ENCODE results near the gene CHID1. TPM values are rescaled to one million over a fixed set of nuclear protein-coding genes. Genes with fewer than 3 reads are reported as not detected.
A peak's percentile ranks its signal among the peaks of the same experiment; 100 is the strongest.

The CHID1 gene
- total RNA-seq, 3 donors from 2014 or later = 52.3 to 64.3 (median 55.3) TPM

DNA sequence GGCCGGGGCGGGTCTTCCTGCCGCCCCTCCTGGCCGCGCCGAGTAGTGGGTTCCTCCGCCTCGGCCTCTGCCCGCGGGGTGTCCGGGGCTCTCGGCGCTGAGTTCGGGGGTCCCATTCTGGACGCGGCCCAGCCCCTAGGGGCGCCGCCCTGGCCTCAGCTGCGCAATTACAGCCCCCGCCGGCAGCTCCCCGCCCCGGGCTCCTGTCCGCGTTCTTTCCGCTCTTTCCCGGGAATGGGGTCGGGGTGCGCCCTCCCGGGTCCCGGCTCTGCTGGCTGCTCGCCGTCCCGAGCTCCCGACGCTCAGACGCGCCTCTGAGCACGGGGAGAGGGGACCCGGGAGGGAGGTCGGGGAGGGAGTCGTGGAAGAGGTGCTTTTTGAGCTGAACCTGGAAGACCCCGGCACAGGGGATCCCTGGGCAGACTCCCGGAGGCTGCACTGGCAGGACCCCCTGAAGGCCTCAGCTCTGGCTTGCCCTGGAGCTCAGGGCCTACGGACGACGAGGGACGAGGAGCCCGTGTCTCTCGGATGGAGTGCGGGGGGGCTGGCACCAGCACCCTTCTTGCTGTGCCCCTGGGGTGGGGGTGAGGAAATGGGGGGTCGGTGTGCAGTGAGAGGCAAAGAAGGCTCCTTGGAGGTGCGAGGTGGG lies 67.4 kb downstream of the CHID1 start:
- ATAC-seq = no peak
- intact Hi-C loops (cut with DNase I, micrococcal nuclease) = no loop called here
- Histone ChIP-seq H3K36me3 (ENCODE audit: low read depth) (no peaks in the 10 kb centered on the region), H3K4me3 (peak overlapping the region; percentile 90), H3K4me1 (ENCODE audit: low read depth) (peaks cover 42% of the 10 kb centered on the region), H3K9me3 (no peaks in the 10 kb centered on the region)
- peak in 2 of 3 donors; percentile 56 to 71 for DNase-seq
- TF ChIP-seq, protein P1, sequence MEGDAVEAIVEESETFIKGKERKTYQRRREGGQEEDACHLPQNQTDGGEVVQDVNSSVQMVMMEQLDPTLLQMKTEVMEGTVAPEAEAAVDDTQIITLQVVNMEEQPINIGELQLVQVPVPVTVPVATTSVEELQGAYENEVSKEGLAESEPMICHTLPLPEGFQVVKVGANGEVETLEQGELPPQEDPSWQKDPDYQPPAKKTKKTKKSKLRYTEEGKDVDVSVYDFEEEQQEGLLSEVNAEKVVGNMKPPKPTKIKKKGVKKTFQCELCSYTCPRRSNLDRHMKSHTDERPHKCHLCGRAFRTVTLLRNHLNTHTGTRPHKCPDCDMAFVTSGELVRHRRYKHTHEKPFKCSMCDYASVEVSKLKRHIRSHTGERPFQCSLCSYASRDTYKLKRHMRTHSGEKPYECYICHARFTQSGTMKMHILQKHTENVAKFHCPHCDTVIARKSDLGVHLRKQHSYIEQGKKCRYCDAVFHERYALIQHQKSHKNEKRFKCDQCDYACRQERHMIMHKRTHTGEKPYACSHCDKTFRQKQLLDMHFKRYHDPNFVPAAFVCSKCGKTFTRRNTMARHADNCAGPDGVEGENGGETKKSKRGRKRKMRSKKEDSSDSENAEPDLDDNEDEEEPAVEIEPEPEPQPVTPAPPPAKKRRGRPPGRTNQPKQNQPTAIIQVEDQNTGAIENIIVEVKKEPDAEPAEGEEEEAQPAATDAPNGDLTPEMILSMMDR (IDR thresholded peaks at IDR 0.05) = no peak

DNA sequence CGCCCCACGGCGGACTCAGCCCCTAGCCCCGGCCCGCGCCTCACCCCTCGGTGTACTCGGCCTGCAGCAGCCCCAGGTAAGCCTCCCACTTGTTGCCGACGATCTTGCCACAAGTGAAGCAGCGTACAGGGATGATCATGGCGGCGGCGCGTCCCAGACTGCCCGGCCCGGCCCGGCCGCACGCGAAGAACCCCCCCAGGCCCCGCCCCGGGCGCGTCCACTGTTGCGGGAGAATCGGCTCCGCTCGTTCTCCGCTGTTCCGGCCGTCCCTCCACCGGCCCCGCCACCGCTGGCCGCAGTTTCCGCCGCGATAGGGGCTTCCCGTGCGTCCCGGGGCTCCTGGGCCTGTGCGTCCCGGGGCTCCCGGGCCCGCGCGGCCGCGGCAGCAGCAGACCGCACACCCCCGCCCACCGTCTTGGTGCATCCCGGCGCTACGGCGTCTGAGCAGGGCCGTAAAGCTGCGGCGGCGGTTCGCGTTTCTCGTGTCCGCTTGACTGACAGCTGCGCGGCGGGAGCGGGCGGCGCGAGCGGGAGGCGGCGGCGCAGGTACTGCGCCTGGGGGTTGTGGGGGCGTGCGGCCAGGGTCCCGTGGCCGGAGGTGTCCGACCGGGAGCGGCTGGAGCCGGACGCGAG lies 68.1 kb downstream of the CHID1 start, which contains the start of the genes POLR2L and TSPAN4:
Gene POLR2L (minus strand): TSS at position 160 of the 633 bp plus-strand sequence. CDS start 21 bp downstream, at position 139.
Gene TSPAN4 (plus strand): TSS at position 483 of the 633 bp plus-strand sequence. CDS start 7,453 bp downstream, outside the sequence.
- H3K4me1 ChIP-seq (ENCODE audit: low read depth) = peaks cover 49% of the 10 kb centered on the region
- H3K36me3 ChIP-seq (ENCODE audit: low read depth) = no peaks in the 10 kb centered on the region
- intact Hi-C loops (cut with DNase I, micrococcal nuclease) = no loop called here
- DNase-seq (peak; percentile 92 to 95 (median 93)), ATAC-seq (peak; percentile 78)
- TF ChIP-seq, protein P1 (IDR thresholded peaks at IDR 0.05) = no peak
- H3K9me3 ChIP-seq = no peaks in the 10 kb centered on the region
- peak within 1 kb of the TSS; percentile 90 for H3K4me3 ChIP-seq

DNA sequence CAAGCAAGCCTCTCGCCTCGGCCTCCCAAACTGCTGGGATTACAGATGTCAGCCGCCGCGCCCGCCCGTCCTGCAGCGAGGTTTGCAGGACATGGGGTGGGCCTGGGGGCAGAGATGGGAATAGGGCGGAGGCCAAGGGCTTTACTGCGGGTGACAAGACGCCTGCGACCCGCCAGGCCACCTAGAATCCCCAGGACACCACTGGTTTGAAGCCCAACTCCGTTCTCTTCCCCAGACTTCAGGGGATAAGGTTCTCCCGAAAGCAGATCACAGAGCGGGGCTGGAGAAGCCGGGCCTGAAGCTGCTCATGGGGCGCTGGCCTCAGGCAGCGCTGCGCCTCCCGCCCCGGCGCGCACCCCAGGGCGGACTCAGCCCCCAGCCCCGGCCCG lies 68.6 kb downstream of the CHID1 start:
- peaks cover 50% of the 10 kb centered on the region for H3K4me1 ChIP-seq (ENCODE audit: low read depth)
- ATAC-seq (peak; percentile 32), DNase-seq (peak in 1 of 3 donors; percentile 58)
- TF ChIP-seq, protein P1 (IDR thresholded peaks at IDR 0.05) = no peak
- peak overlapping the region; percentile 90 for H3K4me3 ChIP-seq
- intact Hi-C loops (cut with DNase I, micrococcal nuclease) = no loop called here
- H3K9me3 ChIP-seq = no peaks in the 10 kb centered on the region
- H3K36me3 ChIP-seq (ENCODE audit: low read depth) = no peaks in the 10 kb centered on the region

DNA sequence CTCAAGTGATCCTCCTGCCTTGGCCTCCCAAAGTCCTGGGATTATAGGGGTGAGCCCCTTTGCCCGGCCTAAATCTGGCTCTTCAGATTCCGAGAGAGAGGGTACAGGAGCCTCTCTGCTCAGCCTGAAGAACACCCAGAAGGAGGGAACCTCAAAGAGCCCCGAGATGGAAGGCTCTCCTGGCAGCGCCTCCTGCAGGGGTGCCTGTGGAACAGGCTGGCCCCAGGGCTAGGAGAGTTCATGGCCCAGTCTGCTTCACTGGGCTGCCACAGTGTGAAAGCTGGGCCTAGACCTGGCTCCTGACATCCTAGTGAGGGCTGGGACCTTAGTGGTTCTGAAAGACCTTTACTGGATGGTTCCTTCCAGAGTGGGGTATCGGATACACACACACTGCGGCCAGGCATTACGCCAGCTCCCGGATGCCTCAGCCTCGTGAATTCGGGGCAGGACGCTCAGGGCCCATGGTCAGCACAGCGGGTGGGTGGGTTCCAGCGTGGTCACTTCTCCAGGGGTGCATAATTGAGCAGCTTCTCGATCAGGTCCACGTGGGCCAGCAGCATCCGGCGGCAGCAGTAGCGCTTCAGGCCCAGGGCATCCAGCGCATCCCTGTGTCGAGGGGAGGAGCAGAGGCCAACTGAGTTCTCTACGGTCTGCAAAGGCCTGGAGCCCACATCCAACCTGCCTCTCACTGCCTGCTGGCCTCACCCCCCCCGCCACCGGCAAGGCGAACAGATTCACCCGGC lies 70.6 kb downstream of the CHID1 start:
- H3K4me3 ChIP-seq = no peak overlapping the region

DNA sequence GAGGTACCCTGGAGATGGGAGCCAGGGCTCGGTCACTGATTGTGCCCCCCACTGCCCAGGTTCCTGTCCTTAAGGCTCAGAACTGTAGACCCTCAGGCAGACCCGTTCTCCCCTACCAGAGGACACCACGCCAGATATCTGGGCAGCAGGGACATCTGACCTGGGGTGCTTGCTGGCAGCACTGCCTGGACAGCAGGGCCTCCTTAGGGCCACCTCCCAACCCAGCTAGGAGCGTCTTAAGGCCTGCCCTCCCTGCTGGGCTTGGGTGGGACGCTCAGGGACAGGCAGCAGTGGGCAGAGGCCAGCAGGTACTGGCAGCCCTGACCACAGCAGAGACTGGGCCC lies 71.4 kb downstream of the CHID1 start:
- ATAC-seq = no peak
- Histone ChIP-seq H3K4me1 (ENCODE audit: low read depth) (peaks cover 49% of the 10 kb centered on the region), H3K36me3 (ENCODE audit: low read depth) (no peaks in the 10 kb centered on the region), H3K4me3 (no peak overlapping the region), H3K9me3 (no peaks in the 10 kb centered on the region)
- TF ChIP-seq, protein P1 (IDR thresholded peaks at IDR 0.05) = no peak
- DNase-seq = no peak
- intact Hi-C loops (cut with DNase I, micrococcal nuclease) = no loop called here

More for the DNA sequence above, 70.6 kb downstream of the CHID1 start:
- intact Hi-C loops (cut with DNase I, micrococcal nuclease) = no loop called here
- H3K4me1 ChIP-seq (ENCODE audit: low read depth) = peaks cover 53% of the 10 kb centered on the region
- TF ChIP-seq, protein P1 (IDR thresholded peaks at IDR 0.05) = no peak
- DNase-seq = no peak
- H3K36me3 ChIP-seq (ENCODE audit: low read depth) = no peaks in the 10 kb centered on the region
- ATAC-seq = no peak
- H3K9me3 ChIP-seq = no peaks in the 10 kb centered on the region
